SK-N-MC (cell line): ENCODE data around the gene TNC.

Experiments used
- EZH2 ChIP-seq: fragments of 200-600 bp; sonication (generic); IDR thresholded peaks from one replicate; pipeline ENCODE4 v1.6.1; 2017; ENCODE audit warnings: antibody characterized with exemption
- POLR2AphosphoS5 ChIP-seq: IDR thresholded peaks from 2 replicates; pipeline ENCODE4 v1.6.1; 2012; ENCODE audit warnings: mild to moderate bottlenecking, low read depth, low read length, borderline replicate concordance

GRCh38 chr9:115018547-115019435 lies 99.2 kb downstream of the TNC start:
- TF ChIP-seq POLR2AphosphoS5 = no peak
- TF ChIP-seq EZH2 = no peak
